Mesothelial cell of epicardium (in vitro differentiated cells): ENCODE results near the gene SH3BGRL3. TPM values are rescaled to one million over a fixed set of nuclear protein-coding genes. Genes with fewer than 3 reads are reported as not detected.

Experiments
- DNase-seq, 2 experiments: peaks; one replicate each; pipeline ENCODE4 v3.0.0; 2021; ENCODE audit warnings: low spot score in 2 of 2; ENCODE audit not compliant: unreplicated experiment in 2 of 2
- H3K27ac Mint-ChIP-seq: 2 replicates; pipeline ENCODE4 v1.8.0; 2021; ENCODE audit warnings: mixed read lengths
- H3K27me3 Mint-ChIP-seq: 2 replicates; pipeline ENCODE4 v1.8.0; 2021; ENCODE audit warnings: low read depth, mixed read lengths
- H3K36me3 Mint-ChIP-seq: 2 replicates; pipeline ENCODE4 v1.8.0; 2021; ENCODE audit warnings: mixed read lengths
- H3K4me1 Mint-ChIP-seq: 2 replicates; pipeline ENCODE4 v1.8.0; 2021; ENCODE audit warnings: mixed read lengths
- H3K4me3 Mint-ChIP-seq: 2 replicates; pipeline ENCODE4 v1.8.0; 2021; ENCODE audit warnings: mild to moderate bottlenecking, moderate library complexity, mixed read lengths
- H3K9me3 Mint-ChIP-seq: 2 replicates; pipeline ENCODE4 v1.8.0; 2021; ENCODE audit warnings: mixed read lengths
- CTCF ChIP-seq: fragments of 200-600 bp; sonication (generic); IDR thresholded peaks from one replicate; pipeline ENCODE4 v1.5.0; 2021; ENCODE audit warnings: antibody characterized with exemption; ENCODE audit not compliant: unreplicated experiment
- total RNA-seq: library from RNA; stranded (reverse); gene quantifications from 3 replicates; pipeline ENCODE4 v1.2.1, GENCODE V29; 2021

SH3BGRL3 gene
- total RNA-seq, 1 donor from 2014 or later: 35.6 TPM

- peaks cover 24% of the 10 kb centered on the region for H3K4me1 Mint-ChIP-seq
- no peak for DNase-seq
- H3K36me3 Mint-ChIP-seq: peaks cover 6% of the 10 kb centered on the region
- H3K4me3 Mint-ChIP-seq: no peak overlapping the region
- H3K9me3 Mint-ChIP-seq: no peaks in the 10 kb centered on the region
- peak overlapping the region; percentile 19 for H3K27ac Mint-ChIP-seq
- no peak for TF ChIP-seq CTCF
- no peaks in the 10 kb centered on the region for H3K27me3 Mint-ChIP-seq
Observed at GRCh38 chr1:26239936-26240335, 40.0 kb upstream of the SH3BGRL3 start.

DNA sequence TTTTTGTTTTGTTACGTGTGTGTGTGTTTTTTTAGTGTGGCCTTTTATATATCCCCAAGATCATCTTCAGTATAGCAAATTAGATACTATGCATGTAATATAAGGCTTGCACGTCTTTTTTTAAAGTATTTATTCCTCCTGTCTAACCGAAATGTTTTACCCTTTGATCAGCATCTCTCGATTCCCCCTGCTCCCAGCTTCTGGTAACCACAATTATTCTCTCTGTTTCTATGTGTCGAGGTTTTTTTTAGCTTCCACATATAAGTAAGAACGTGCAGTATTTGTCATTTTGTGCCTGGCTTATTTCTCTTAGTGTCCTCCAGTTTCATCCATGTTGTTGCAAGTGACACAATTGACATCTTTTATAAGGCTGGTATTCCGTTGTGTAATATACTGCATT lies 27.2 kb upstream of the SH3BGRL3 start:
- DNase-seq: no peak
- peaks cover 3% of the 10 kb centered on the region for H3K9me3 Mint-ChIP-seq
- no peaks in the 10 kb centered on the region for H3K27me3 Mint-ChIP-seq
- no peaks in the 10 kb centered on the region for H3K4me1 Mint-ChIP-seq
- no peak overlapping the region for H3K27ac Mint-ChIP-seq
- H3K4me3 Mint-ChIP-seq: no peak overlapping the region
- TF ChIP-seq CTCF: no peak
- peaks cover 32% of the 10 kb centered on the region for H3K36me3 Mint-ChIP-seq

DNA sequence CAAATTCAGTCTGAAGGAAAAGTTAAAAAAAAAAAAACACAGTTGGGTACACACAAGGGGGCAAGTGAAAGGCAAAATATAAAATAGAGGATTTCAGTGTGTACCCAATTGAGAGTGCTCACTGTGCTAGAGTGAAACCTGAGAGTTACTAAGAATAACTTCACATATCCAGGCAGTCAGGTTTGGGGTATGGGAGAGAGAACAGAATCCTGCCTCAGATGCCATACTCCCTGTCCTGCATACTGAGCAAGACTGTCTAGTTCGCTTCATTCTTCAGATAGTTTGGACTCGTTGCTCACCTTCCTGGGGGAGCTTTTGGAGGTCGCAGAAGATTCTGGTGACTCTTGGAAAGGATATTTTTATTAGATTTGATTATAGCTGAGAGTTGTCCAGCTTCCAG lies 25.5 kb upstream of the SH3BGRL3 start:
- no peak overlapping the region for H3K27ac Mint-ChIP-seq
- TF ChIP-seq CTCF: no peak
- H3K36me3 Mint-ChIP-seq: peaks cover 40% of the 10 kb centered on the region
- peaks cover 2% of the 10 kb centered on the region for H3K9me3 Mint-ChIP-seq
- H3K27me3 Mint-ChIP-seq: no peaks in the 10 kb centered on the region
- H3K4me1 Mint-ChIP-seq: no peaks in the 10 kb centered on the region
- H3K4me3 Mint-ChIP-seq: no peak overlapping the region
- no peak for DNase-seq

- TF ChIP-seq CTCF: no peak
- peaks cover 44% of the 10 kb centered on the region for H3K36me3 Mint-ChIP-seq
- H3K27me3 Mint-ChIP-seq: no peaks in the 10 kb centered on the region
Observed at GRCh38 chr1:26257222-26257621, 22.7 kb upstream of the SH3BGRL3 start.

GRCh38 chr1:26259005-26259404 lies 20.9 kb upstream of the SH3BGRL3 start:
- Mint-ChIP-seq H3K27me3 (no peaks in the 10 kb centered on the region), H3K36me3 (peaks cover 47% of the 10 kb centered on the region), H3K9me3 (no peaks in the 10 kb centered on the region), H3K4me3 (no peak overlapping the region), H3K27ac (no peak overlapping the region), H3K4me1 (no peaks in the 10 kb centered on the region)
- no peak for TF ChIP-seq CTCF
- DNase-seq: no peak

More at GRCh38 chr1:26257222-26257621, 22.7 kb upstream of the SH3BGRL3 start:
- no peak overlapping the region for H3K4me3 Mint-ChIP-seq
- no peaks in the 10 kb centered on the region for H3K9me3 Mint-ChIP-seq
- no peak overlapping the region for H3K27ac Mint-ChIP-seq
- no peak for DNase-seq
- H3K4me1 Mint-ChIP-seq: no peaks in the 10 kb centered on the region

DNA sequence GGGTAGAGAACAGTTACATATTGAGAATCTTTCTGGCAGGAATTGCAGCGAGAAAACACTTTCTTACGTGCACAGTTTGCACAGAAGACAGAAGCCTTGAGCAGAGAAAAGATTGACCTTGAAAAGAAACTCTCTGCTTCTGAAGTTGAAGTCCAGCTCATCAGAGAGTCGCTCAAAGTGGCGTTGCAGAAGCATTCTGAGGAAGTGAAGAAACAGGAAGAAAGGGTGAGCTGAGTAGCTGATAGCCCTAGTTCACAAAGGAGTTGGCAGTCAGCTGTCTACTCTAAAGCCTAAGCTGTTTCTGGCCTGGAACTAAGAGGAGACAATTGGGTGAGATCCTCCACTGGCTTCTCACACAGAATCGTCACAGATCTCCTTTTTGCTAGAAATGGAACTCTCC lies 20.3 kb upstream of the SH3BGRL3 start:
- Mint-ChIP-seq H3K4me1 (no peaks in the 10 kb centered on the region), H3K36me3 (peaks cover 47% of the 10 kb centered on the region), H3K4me3 (no peak overlapping the region), H3K27ac (no peak overlapping the region), H3K9me3 (no peaks in the 10 kb centered on the region), H3K27me3 (no peaks in the 10 kb centered on the region)
- DNase-seq: no peak
- no peak for TF ChIP-seq CTCF
